Measurements from ENCODE around the gene SOX10.

SOX10 gene

GRCh38 chr22:37943136-37943824, 41.1 kb downstream of the SOX10 start:
- TF ChIP-seq CTCF (conservative IDR thresholded peaks at IDR 0.05; ENCODE audit: low read length) (no peak), EZH2phosphoT487 (IDR thresholded peaks at IDR 0.05; ENCODE audit: borderline replicate concordance) (no peak)
- Histone ChIP-seq H3K36me3 (ENCODE audit: insufficient read depth, low read length) (no peaks in the 10 kb centered on the region; the same call in 1 of the 2 replicates), H3F3A (ENCODE audit: low read depth) (no peaks in the 10 kb centered on the region)

GRCh38 chr22:37942133-37942532, 42.2 kb downstream of the SOX10 start:
- Histone ChIP-seq H3K9me3 (ENCODE audit: insufficient read depth, low read depth, low read length) (no peaks in the 10 kb centered on the region), H3K36me3 (ENCODE audit: insufficient read depth, low read length) (peaks cover 5% of the 10 kb centered on the region; the same call in 1 of the 2 replicates), H3K79me2 (ENCODE audit: insufficient read depth, low read length) (no peaks in the 10 kb centered on the region), H3K4me1 (ENCODE audit: insufficient read depth, low read length, poor library complexity, severe bottlenecking) (no peaks in the 10 kb centered on the region), H3K4me3 (ENCODE audit: low read length, poor library complexity, severe bottlenecking) (no peak overlapping the region), H3F3A (ENCODE audit: low read depth) (no peaks in the 10 kb centered on the region), H3K27me3 (ENCODE audit: insufficient read depth, low read length, poor library complexity, severe bottlenecking) (no peaks in the 10 kb centered on the region), H3K4me2 (ENCODE audit: low read depth, low read length, poor library complexity, severe bottlenecking) (no peak overlapping the region), H4K20me1 (ENCODE audit: insufficient read depth, low read length, poor library complexity, severe bottlenecking) (no peaks in the 10 kb centered on the region), H3K9ac (ENCODE audit: low read depth, low read length, poor library complexity, severe bottlenecking) (no peak overlapping the region), H3K9me2 (replicated peaks; ENCODE audit: low read depth, low read length) (no peaks in the 10 kb centered on the region), H2AFZ (ENCODE audit: low read length) (no peak overlapping the region)
- TF ChIP-seq CTCF (conservative IDR thresholded peaks at IDR 0.05; ENCODE audit: low read length) (no peak), EZH2phosphoT487 (IDR thresholded peaks at IDR 0.05; ENCODE audit: borderline replicate concordance) (no peak)

More at GRCh38 chr22:37943136-37943824, 41.1 kb downstream of the SOX10 start:
- Histone ChIP-seq H4K20me1 (ENCODE audit: insufficient read depth, low read length, poor library complexity, severe bottlenecking) (no peaks in the 10 kb centered on the region), H3K4me1 (ENCODE audit: insufficient read depth, low read length, poor library complexity, severe bottlenecking) (no peaks in the 10 kb centered on the region), H3K9ac (ENCODE audit: low read depth, low read length, poor library complexity, severe bottlenecking) (no peak overlapping the region), H3K9me3 (ENCODE audit: insufficient read depth, low read depth, low read length) (no peaks in the 10 kb centered on the region), H3K4me3 (ENCODE audit: low read length, poor library complexity, severe bottlenecking) (no peak overlapping the region), H2AFZ (ENCODE audit: low read length) (no peak overlapping the region), H3K4me2 (ENCODE audit: low read depth, low read length, poor library complexity, severe bottlenecking) (no peak overlapping the region), H3K79me2 (ENCODE audit: insufficient read depth, low read length) (no peaks in the 10 kb centered on the region), H3K27me3 (ENCODE audit: insufficient read depth, low read length, poor library complexity, severe bottlenecking) (no peaks in the 10 kb centered on the region), H3K9me2 (replicated peaks; ENCODE audit: low read depth, low read length) (no peaks in the 10 kb centered on the region)

DNA sequence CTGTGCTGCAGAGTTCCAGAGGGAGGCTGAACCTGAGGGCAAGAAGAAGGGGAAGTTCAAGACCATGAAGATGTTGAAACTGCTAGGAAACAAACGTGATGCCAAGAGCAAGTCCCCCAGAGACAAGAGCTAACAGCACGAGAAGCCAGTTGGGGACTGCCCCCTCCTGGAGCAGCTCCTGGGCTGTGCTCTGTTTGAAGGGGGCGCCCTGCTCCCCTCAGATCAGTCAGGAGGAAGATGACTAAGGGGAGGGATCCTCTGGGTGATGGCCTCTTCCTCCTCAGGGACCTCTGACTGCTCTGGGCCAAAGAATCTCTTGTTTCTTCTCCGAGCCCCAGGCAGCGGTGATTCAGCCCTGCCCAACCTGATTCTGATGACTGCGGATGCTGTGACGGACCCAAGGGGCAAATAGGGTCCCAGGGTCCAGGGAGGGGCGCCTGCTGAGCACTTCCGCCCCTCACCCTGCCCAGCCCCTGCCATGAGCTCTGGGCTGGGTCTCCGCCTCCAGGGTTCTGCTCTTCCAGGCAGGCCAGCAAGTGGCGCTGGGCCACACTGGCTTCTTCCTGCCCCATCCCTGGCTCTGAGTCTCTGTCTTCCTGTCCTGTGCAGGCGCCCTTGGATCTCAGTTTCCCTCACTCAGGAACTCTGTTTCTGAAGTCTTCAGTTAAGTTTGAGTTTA, 43.5 kb downstream of the SOX10 start:
- no peaks in the 10 kb centered on the region for H3K4me1 ChIP-seq (ENCODE audit: insufficient read depth, low read length, poor library complexity, severe bottlenecking)
- no peaks in the 10 kb centered on the region for H3K27me3 ChIP-seq (ENCODE audit: insufficient read depth, low read length, poor library complexity, severe bottlenecking)
- H3K79me2 ChIP-seq (ENCODE audit: insufficient read depth, low read length) = no peaks in the 10 kb centered on the region
- no peak overlapping the region for H2AFZ ChIP-seq (ENCODE audit: low read length)
- no peak overlapping the region for H3K4me2 ChIP-seq (ENCODE audit: low read depth, low read length, poor library complexity, severe bottlenecking)
- no peaks in the 10 kb centered on the region for H3K9me3 ChIP-seq (ENCODE audit: insufficient read depth, low read depth, low read length)
- no peaks in the 10 kb centered on the region for H3K9me2 ChIP-seq (replicated peaks; ENCODE audit: low read depth, low read length)
- no peaks in the 10 kb centered on the region for H4K20me1 ChIP-seq (ENCODE audit: insufficient read depth, low read length, poor library complexity, severe bottlenecking)
- H3F3A ChIP-seq (ENCODE audit: low read depth) = no peaks in the 10 kb centered on the region
- TF ChIP-seq CTCF (conservative IDR thresholded peaks at IDR 0.05; ENCODE audit: low read length) = no peak
- H3K9ac ChIP-seq (ENCODE audit: low read depth, low read length, poor library complexity, severe bottlenecking) = no peak overlapping the region
- peaks cover 5% of the 10 kb centered on the region; the same call in 1 of the 2 replicates for H3K36me3 ChIP-seq (ENCODE audit: insufficient read depth, low read length)
- H3K4me3 ChIP-seq (ENCODE audit: low read length, poor library complexity, severe bottlenecking) = no peak overlapping the region

Measured in Loucy (cell line).